HepG2 (cell line): ENCODE results near the gene PLXNB2. TPM values are rescaled to one million over a fixed set of nuclear protein-coding genes. Genes with fewer than 3 reads are reported as not detected.

ENCODE experiments used
- ATAD3A ChIP-seq: sonication (generic); formaldehyde crosslinking; IDR thresholded peaks from 2 replicates; pipeline ENCODE4 v1.4.0; 2020; ENCODE audit warnings: missing genetic modification reagents
- BRD4 ChIP-seq: sonication (generic); formaldehyde crosslinking; IDR thresholded peaks from 2 replicates; pipeline ENCODE4 v1.4.0; 2020; ENCODE audit warnings: missing genetic modification reagents
- CC2D1A ChIP-seq: sonication (generic); formaldehyde crosslinking; IDR thresholded peaks from 2 replicates; pipeline ENCODE4 v1.8.1; 2023; ENCODE audit warnings: mild to moderate bottlenecking, missing genetic modification reagents
- ERF ChIP-seq: IDR thresholded peaks from 2 replicates; pipeline ENCODE4 v1.6.1; 2018; ENCODE audit warnings: missing biosample characterization, missing genetic modification reagents
- FOXO1 ChIP-seq: sonication (generic); formaldehyde crosslinking; IDR thresholded peaks from 2 replicates; pipeline ENCODE4 v1.4.0; 2020; ENCODE audit warnings: missing genetic modification reagents
- HOXA9 ChIP-seq: sonication (generic); formaldehyde crosslinking; IDR thresholded peaks from 2 replicates; pipeline ENCODE4 v1.8.1; 2022; ENCODE audit warnings: missing genetic modification reagents, mild to moderate bottlenecking, moderate library complexity, borderline replicate concordance
- KLF13 ChIP-seq: sonication (generic); formaldehyde crosslinking; IDR thresholded peaks from 2 replicates; pipeline ENCODE4 v1.4.0; 2020; ENCODE audit warnings: mild to moderate bottlenecking, missing genetic modification reagents
- KLF16 ChIP-seq, 2 experiments: sonication (generic) in 1 of 2; formaldehyde crosslinking in 1 of 2; IDR thresholded peaks; 2 replicates each; pipeline versions ENCODE4 v1.6.1 to v1.8.0; 2016 to 2023; ENCODE audit warnings: missing genetic modification reagents in 2 of 2, missing compliant biosample characterization in 1 of 2
- MEF2D ChIP-seq: sonication (generic); formaldehyde crosslinking; IDR thresholded peaks from 2 replicates; pipeline ENCODE4 v1.5.1; 2020; ENCODE audit warnings: mild to moderate bottlenecking, missing genetic modification reagents
- RBFOX2 ChIP-seq: fragments of 200-400 bp; formaldehyde crosslinking; IDR thresholded peaks from 2 replicates; pipeline ENCODE4 v1.6.1; 2017; ENCODE audit warnings: low read depth, mild to moderate bottlenecking, low read length
- REXO4 ChIP-seq: sonication (generic); formaldehyde crosslinking; IDR thresholded peaks from 2 replicates; pipeline ENCODE4 v1.8.0; 2022; ENCODE audit warnings: missing genetic modification reagents, mild to moderate bottlenecking, borderline replicate concordance
- SMC3 ChIP-seq: IDR thresholded peaks from 2 replicates; pipeline ENCODE4 v1.6.1; 2011; ENCODE audit warnings: low read length, improper control_type of control experiment
- TCF7 ChIP-seq: sonication (generic); IDR thresholded peaks from 2 replicates; pipeline ENCODE4 v1.6.1; 2016; ENCODE audit warnings: antibody characterized with exemption, low read depth
- TSC22D2 ChIP-seq: sonication (generic); formaldehyde crosslinking; IDR thresholded peaks from 2 replicates; pipeline ENCODE4 v1.5.1; 2020; ENCODE audit warnings: missing genetic modification reagents, mild to moderate bottlenecking, borderline replicate concordance
- YEATS4 ChIP-seq: sonication (generic); formaldehyde crosslinking; IDR thresholded peaks from 2 replicates; pipeline ENCODE4 v1.4.0; 2020; ENCODE audit warnings: missing genetic modification reagents, borderline replicate concordance
- ZNF230 ChIP-seq: sonication (generic); formaldehyde crosslinking; IDR thresholded peaks from 2 replicates; pipeline ENCODE4 v1.4.0; 2020; ENCODE audit warnings: mild to moderate bottlenecking, missing genetic modification reagents
- ZNF333 ChIP-seq: sonication (generic); formaldehyde crosslinking; IDR thresholded peaks from 2 replicates; pipeline ENCODE4 v1.4.0; 2020; ENCODE audit warnings: mild to moderate bottlenecking, missing genetic modification reagents, borderline replicate concordance
- ZNF577 ChIP-seq: sonication (generic); formaldehyde crosslinking; IDR thresholded peaks from 2 replicates; pipeline ENCODE4 v1.4.0; 2020; ENCODE audit warnings: mild to moderate bottlenecking, low read depth, missing genetic modification reagents, borderline replicate concordance
- polyA plus RNA-seq, 8 experiments: library from polyadenylated mRNA; depleted of rRNA in 3 of 8; stranded (reverse) in 7 of 8; unstranded in 1 of 8; fragments of >200 nt; fragmentation: Illumina TruSeq in 4 of 8; extraction: Trizol in 4 of 8; gene quantifications; 2 replicates each; pipeline versions ENCODE4 v1.2.1 to v1.2.3, GENCODE V29; 2011 to 2016; ENCODE audit warnings: low read depth in 4 of 8, missing spikeins in 1 of 8, mixed read lengths in 1 of 8; ENCODE audit not compliant: insufficient read depth in 1 of 8
- total RNA-seq, 5 experiments: library from RNA; depleted of rRNA; stranded (reverse); fragments of >200 nt; fragmentation: Illumina TruSeq; extraction: Trizol; gene quantifications; 2 replicates each; pipeline ENCODE4 v1.2.3, GENCODE V29; 2016; ENCODE audit warnings: low read depth in 1 of 5
- TF ChIP-seq, protein P1 (sequence below): sonication (generic); formaldehyde crosslinking; IDR thresholded peaks from 2 replicates; pipeline ENCODE4 v1.4.0; 2020; ENCODE audit warnings: missing genetic modification reagents; ENCODE audit errors: not compliant biosample characterization
- TF ChIP-seq, protein P2 (sequence below): sonication (generic); formaldehyde crosslinking; IDR thresholded peaks from 2 replicates; pipeline ENCODE4 v1.4.0; 2020; ENCODE audit warnings: missing genetic modification reagents
- TF ChIP-seq, protein P3 (sequence below): sonication (generic); formaldehyde crosslinking; IDR thresholded peaks from 2 replicates; pipeline ENCODE4 v1.4.0; 2020; ENCODE audit warnings: missing genetic modification reagents
- TF ChIP-seq, protein P4 (sequence below): sonication (generic); formaldehyde crosslinking; IDR thresholded peaks from 2 replicates; pipeline ENCODE4 v1.5.1; 2020; ENCODE audit warnings: missing genetic modification reagents, mild to moderate bottlenecking, borderline replicate concordance

The PLXNB2 gene
- total and polyA plus RNA-seq, 2 of the 13 experiments (the other 11 are each of a cell fraction or from before 2014, with no cell fraction given), result 32.6 to 68.9 TPM

DNA sequence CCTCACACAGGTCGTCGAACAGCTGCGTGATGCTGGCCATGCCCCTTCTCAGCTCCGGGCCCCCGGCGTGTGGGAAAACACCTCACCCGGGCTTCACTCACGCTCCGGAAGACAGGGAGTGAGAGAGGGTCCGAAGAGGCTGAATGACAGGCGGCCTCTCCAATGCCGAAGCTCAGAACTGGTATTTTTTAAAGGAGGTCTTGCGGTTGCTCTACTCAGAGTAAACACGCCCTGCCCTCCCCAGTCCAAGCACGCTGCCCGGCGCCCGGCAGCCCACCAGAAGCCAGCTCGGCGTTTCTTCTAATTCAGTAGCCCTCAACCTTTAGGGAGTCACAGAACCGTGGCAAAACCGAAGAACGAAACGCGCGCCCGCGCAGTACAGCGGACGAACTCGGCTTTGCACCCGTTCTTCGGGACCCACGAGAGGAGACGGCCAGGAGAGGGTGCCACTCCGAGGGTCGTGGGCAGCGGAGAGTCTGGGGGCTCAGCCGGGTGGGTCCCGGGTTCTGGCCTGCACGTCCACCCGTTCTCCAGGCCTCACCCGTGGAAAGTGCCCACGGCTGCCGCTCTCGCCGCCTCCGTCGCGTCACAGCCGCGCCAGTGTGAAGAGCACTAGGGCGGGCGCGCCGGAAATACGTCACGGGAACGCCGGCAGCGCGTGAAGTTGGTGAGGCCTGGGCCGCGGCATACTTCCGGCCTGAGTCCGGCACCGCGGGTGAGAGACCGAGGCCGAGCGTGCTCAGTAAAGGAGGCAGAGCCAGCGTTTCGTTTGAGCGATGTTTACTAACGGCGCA lies 62.8 kb downstream of the PLXNB2 start, which contains the start of gene TUBGCP6 (continued):
- TF ChIP-seq FOXO1 (CRISPR knock-in tag) (no peak; the same call in 1 of the 2 replicates), TCF7 (no peak), RBFOX2 (peak; percentile 97), ZNF333 (peak; percentile 82; the same call in 1 of the 2 replicates), KLF16 (CRISPR knock-in tag; IDR thresholded peaks at IDR 0.05) (peak in 1 of 2 experiments; percentile 95; a peak in 2 of 4 replicates), YEATS4 (peak; percentile 86; the same call in 1 of the 2 replicates), ZNF230 (CRISPR knock-in tag) (peak; percentile 77; the same call in 1 of the 2 replicates), REXO4 (no peak), TSC22D2 (CRISPR knock-in tag) (peak; percentile 93), SMC3 (no peak), MEF2D (CRISPR knock-in tag) (peak; percentile 52; the same call in 1 of the 2 replicates), BRD4 (0 out of 2 replicates have a peak, but pooled peaks have one; percentile 75), ERF (CRISPR knock-in tag) (peak; percentile 87), KLF13 (CRISPR knock-in tag) (0 out of 2 replicates have a peak, but pooled peaks have one; percentile 41), ZNF577 (CRISPR knock-in tag) (no peak), ATAD3A (CRISPR knock-in tag) (no peak), CC2D1A (no peak), HOXA9 (0 out of 2 replicates have a peak, but pooled peaks have one; percentile 38)
- TF ChIP-seq, protein P1, sequence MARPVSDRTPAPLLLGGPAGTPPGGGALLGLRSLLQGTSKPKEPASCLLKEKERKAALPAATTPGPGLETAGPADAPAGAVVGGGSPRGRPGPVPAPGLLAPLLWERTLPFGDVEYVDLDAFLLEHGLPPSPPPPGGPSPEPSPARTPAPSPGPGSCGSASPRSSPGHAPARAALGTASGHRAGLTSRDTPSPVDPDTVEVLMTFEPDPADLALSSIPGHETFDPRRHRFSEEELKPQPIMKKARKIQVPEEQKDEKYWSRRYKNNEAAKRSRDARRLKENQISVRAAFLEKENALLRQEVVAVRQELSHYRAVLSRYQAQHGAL (CRISPR knock-in tag), result peak; percentile 64
- TF ChIP-seq, protein P2, sequence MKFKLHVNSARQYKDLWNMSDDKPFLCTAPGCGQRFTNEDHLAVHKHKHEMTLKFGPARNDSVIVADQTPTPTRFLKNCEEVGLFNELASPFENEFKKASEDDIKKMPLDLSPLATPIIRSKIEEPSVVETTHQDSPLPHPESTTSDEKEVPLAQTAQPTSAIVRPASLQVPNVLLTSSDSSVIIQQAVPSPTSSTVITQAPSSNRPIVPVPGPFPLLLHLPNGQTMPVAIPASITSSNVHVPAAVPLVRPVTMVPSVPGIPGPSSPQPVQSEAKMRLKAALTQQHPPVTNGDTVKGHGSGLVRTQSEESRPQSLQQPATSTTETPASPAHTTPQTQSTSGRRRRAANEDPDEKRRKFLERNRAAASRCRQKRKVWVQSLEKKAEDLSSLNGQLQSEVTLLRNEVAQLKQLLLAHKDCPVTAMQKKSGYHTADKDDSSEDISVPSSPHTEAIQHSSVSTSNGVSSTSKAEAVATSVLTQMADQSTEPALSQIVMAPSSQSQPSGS (CRISPR knock-in tag), result peak; percentile 82; the same call in 1 of the 2 replicates
- TF ChIP-seq, protein P3, sequence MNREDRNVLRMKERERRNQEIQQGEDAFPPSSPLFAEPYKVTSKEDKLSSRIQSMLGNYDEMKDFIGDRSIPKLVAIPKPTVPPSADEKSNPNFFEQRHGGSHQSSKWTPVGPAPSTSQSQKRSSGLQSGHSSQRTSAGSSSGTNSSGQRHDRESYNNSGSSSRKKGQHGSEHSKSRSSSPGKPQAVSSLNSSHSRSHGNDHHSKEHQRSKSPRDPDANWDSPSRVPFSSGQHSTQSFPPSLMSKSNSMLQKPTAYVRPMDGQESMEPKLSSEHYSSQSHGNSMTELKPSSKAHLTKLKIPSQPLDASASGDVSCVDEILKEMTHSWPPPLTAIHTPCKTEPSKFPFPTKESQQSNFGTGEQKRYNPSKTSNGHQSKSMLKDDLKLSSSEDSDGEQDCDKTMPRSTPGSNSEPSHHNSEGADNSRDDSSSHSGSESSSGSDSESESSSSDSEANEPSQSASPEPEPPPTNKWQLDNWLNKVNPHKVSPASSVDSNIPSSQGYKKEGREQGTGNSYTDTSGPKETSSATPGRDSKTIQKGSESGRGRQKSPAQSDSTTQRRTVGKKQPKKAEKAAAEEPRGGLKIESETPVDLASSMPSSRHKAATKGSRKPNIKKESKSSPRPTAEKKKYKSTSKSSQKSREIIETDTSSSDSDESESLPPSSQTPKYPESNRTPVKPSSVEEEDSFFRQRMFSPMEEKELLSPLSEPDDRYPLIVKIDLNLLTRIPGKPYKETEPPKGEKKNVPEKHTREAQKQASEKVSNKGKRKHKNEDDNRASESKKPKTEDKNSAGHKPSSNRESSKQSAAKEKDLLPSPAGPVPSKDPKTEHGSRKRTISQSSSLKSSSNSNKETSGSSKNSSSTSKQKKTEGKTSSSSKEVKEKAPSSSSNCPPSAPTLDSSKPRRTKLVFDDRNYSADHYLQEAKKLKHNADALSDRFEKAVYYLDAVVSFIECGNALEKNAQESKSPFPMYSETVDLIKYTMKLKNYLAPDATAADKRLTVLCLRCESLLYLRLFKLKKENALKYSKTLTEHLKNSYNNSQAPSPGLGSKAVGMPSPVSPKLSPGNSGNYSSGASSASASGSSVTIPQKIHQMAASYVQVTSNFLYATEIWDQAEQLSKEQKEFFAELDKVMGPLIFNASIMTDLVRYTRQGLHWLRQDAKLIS, result no peak
- TF ChIP-seq, protein P4, sequence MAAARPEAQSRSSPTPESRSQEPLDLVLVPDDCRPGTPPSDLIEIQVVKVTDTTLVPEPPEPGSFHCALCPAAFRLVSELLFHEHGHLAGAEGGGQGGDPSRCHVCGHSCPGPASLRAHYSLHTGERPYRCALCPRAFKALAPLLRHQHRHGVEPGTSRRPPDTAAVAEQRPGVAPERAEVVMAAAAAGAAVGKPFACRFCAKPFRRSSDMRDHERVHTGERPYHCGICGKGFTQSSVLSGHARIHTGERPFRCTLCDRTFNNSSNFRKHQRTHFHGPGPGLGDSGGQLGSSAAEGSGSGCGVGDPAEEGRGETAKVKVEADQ (CRISPR knock-in tag), result 0 out of 2 replicates have a peak, but pooled peaks have one; percentile 70
